HG02943 (cell line): ENCODE data around the gene AKAP6.
"Not testable (repeated sequence)": the region's sequence is repeated elsewhere in the genome, so short reads cannot be mapped to it uniquely, and the experiment has no call there.

Experiments
- ATAC-seq: cut with Tn5 transposase; IDR thresholded peaks from one replicate; pipeline ENCODE4 v1.9.1; 2021; ENCODE audit warnings: mild to moderate bottlenecking, low read depth, moderate library complexity; ENCODE audit not compliant: unreplicated experiment

AKAP6 gene

GRCh38 chr14:32366986-32367385, 37.9 kb downstream of the AKAP6 start:
- ATAC-seq, result no peak

- ATAC-seq, result no peak
Measured at GRCh38 chr14:32367516-32367915, 38.4 kb downstream of the AKAP6 start.

- no peak for ATAC-seq
Measured at GRCh38 chr14:32368107-32368506, 39.0 kb downstream of the AKAP6 start.

GRCh38 chr14:32370714-32371113, 41.6 kb downstream of the AKAP6 start:
- ATAC-seq, result no peak

GRCh38 chr14:32372154-32372553, 43.1 kb downstream of the AKAP6 start:
- ATAC-seq, result no peak

- not testable (repeated sequence) for ATAC-seq
Measured at GRCh38 chr14:32373174-32373573, 44.1 kb downstream of the AKAP6 start.

- no peak for ATAC-seq
Measured at GRCh38 chr14:32374155-32374554, 45.1 kb downstream of the AKAP6 start.

GRCh38 chr14:32375663-32376062, 46.6 kb downstream of the AKAP6 start:
- ATAC-seq, result no peak

GRCh38 chr14:32377046-32377646, 48.0 kb downstream of the AKAP6 start:
- ATAC-seq, result no peak

- ATAC-seq, result no peak
Measured at GRCh38 chr14:32378284-32378683, 49.2 kb downstream of the AKAP6 start.

GRCh38 chr14:32379447-32379846, 50.3 kb downstream of the AKAP6 start:
- ATAC-seq, result no peak

- no peak for ATAC-seq
Measured at GRCh38 chr14:32381869-32382268, 52.8 kb downstream of the AKAP6 start.

GRCh38 chr14:32382704-32383103, 53.6 kb downstream of the AKAP6 start:
- no peak for ATAC-seq

- ATAC-seq, result no peak
Measured at GRCh38 chr14:32383364-32384009, 54.4 kb downstream of the AKAP6 start.

GRCh38 chr14:32384464-32384863, 55.4 kb downstream of the AKAP6 start:
- ATAC-seq, result no peak

- not testable (repeated sequence) for ATAC-seq
Measured at GRCh38 chr14:32387295-32387694, 58.2 kb downstream of the AKAP6 start.

- ATAC-seq, result no peak
Measured at GRCh38 chr14:32393119-32393518, 64.0 kb downstream of the AKAP6 start.

- no peak for ATAC-seq
Measured at GRCh38 chr14:32394038-32394437, 64.9 kb downstream of the AKAP6 start.

GRCh38 chr14:32396885-32397284, 67.8 kb downstream of the AKAP6 start:
- ATAC-seq, result no peak

- ATAC-seq, result no peak
Measured at GRCh38 chr14:32397861-32398640, 69.0 kb downstream of the AKAP6 start.

GRCh38 chr14:32399920-32400319, 70.8 kb downstream of the AKAP6 start:
- ATAC-seq, result no peak

GRCh38 chr14:32400480-32400879, 71.4 kb downstream of the AKAP6 start:
- ATAC-seq, result no peak
